ENCODE data around the gene SPATA13. TPM values are rescaled to one million over a fixed set of nuclear protein-coding genes. Genes with fewer than 3 reads are reported as not detected.

Gene SPATA13
- total RNA-seq, 1 experiment from 2014 or later, result 14.1 TPM

GRCh38 chr13:24249624-24250023 lies 89.1 kb downstream of the SPATA13 start:
- no peaks in the 10 kb centered on the region; the same call in 1 of the 2 replicates for H3K4me1 ChIP-seq (ENCODE audit: insufficient read depth, low read length)
- H3K14ac ChIP-seq (ENCODE audit: insufficient read depth, low read length), result no peak overlapping the region
- no peaks in the 10 kb centered on the region for H3K27me3 ChIP-seq (ENCODE audit: insufficient read depth, low read length)
- no peaks in the 10 kb centered on the region for H3K27me3 Mint-ChIP-seq (ENCODE audit: low read depth)
- no peak for TF ChIP-seq CTCF (conservative IDR thresholded peaks at IDR 0.05)
- H2AK5ac ChIP-seq (ENCODE audit: insufficient read length, low read length), result no peak overlapping the region
- no peak overlapping the region for H2BK12ac ChIP-seq (ENCODE audit: insufficient read length, low read depth, low read length)
- no peak overlapping the region for H4K5ac ChIP-seq (ENCODE audit: insufficient read length, low read depth, low read length)
- H2BK5ac ChIP-seq (ENCODE audit: insufficient read length, low read length), result no peak overlapping the region
- peaks cover 16 to 18% of the 10 kb centered on the region in 2 experiments for H3K4me1 Mint-ChIP-seq
- no peaks in the 10 kb centered on the region for H3K79me1 ChIP-seq (ENCODE audit: insufficient read depth, low read depth, low read length, poor library complexity, severe bottlenecking)
- H3K23ac ChIP-seq (ENCODE audit: insufficient read length, low read depth, low read length), result no peak overlapping the region
- no peaks in the 10 kb centered on the region for H3K23me2 ChIP-seq (ENCODE audit: insufficient read length, low read depth, low read length, poor library complexity, severe bottlenecking)
- H3K79me2 ChIP-seq (ENCODE audit: insufficient read depth, low read length), result peaks cover 2% of the 10 kb centered on the region; the same call in 1 of the 2 replicates
- no peak overlapping the region for H4K8ac ChIP-seq (replicated peaks; ENCODE audit: insufficient read length, low read depth, low read length)
- H3K36me3 Mint-ChIP-seq (ENCODE audit: insufficient read depth in 1 of 3, low read depth in 3 of 3), result peaks cover 5 to 11% (median 8%) of the 10 kb centered on the region in 3 experiments; a peak in 3 of 7 replicates
- no peak overlapping the region for H3T11ph ChIP-seq (ENCODE audit: low read length)
- no peaks in the 10 kb centered on the region for H3K9me3 Mint-ChIP-seq
- no peak overlapping the region for H3K4me3 Mint-ChIP-seq
- no peak for DNase-seq
- H2BK20ac ChIP-seq (ENCODE audit: low read depth, low read length, poor library complexity, severe bottlenecking), result no peak overlapping the region
- no peak overlapping the region for H3K9ac ChIP-seq (ENCODE audit: extremely low read depth, insufficient read length, low read length)
- H4K91ac ChIP-seq (ENCODE audit: insufficient read length, low read depth, low read length), result no peak overlapping the region
- H2BK15ac ChIP-seq (ENCODE audit: low read depth, low read length), result no peak overlapping the region
- H3K9me3 ChIP-seq (ENCODE audit: control insufficient read depth, low read depth, low read length), result no peaks in the 10 kb centered on the region
- H3K27ac Mint-ChIP-seq, result peak overlapping the region in 1 of 3 experiments; percentile 59; a peak in 1 of 7 replicates
- H3K4ac ChIP-seq (ENCODE audit: low read depth, low read length), result no peak overlapping the region
- H3K4me2 ChIP-seq (ENCODE audit: insufficient read depth, insufficient read length, low read length), result no peak overlapping the region
- H3K27ac ChIP-seq (ENCODE audit: insufficient read length, low read depth, low read length), result no peak overlapping the region
- WGBS (ENCODE audit: extremely low coverage, insufficient read length, low lambda C conversion rate), result no CpG with 5 or more reads among the region's 9 CpGs
- H3K18ac ChIP-seq (ENCODE audit: insufficient read length, low read depth, low read length), result no peak overlapping the region
- H2BK120ac ChIP-seq (ENCODE audit: low read depth, low read length, poor library complexity, severe bottlenecking), result no peak overlapping the region
- H4K20me1 ChIP-seq (ENCODE audit: control insufficient read depth, insufficient read depth, insufficient read length), result no peaks in the 10 kb centered on the region
- H3K56ac ChIP-seq (ENCODE audit: insufficient read length, low read depth, low read length), result no peak overlapping the region
- H2AFZ ChIP-seq (ENCODE audit: low read length), result no peak overlapping the region

All from H9 (cell line).